Gastroesophageal sphincter (tissue), 4 donors: ENCODE measurements around the gene PLET1. TPM values are rescaled to one million over a fixed set of nuclear protein-coding genes. Genes with fewer than 3 reads are reported as not detected.
A peak's percentile ranks its signal among the peaks of the same experiment; 100 is the strongest.

Experiments
- ATAC-seq: fragments of 150-250 bp; one replicate; pipeline ENCODE4 v1.9.1; 2016; ENCODE audit warnings: mild to moderate bottlenecking, moderate library complexity
- H3K27ac ChIP-seq, 4 donors: fragments of 200-600 bp; sonication (generic) in 3 of 4; 1 replicate in 3 of 4; 2 replicates in 1 of 4; pipeline ENCODE4 v1.5.1; 2016 to 2019
- H3K27me3 ChIP-seq: fragments of 200-600 bp; sonication (generic); one replicate; pipeline ENCODE4 v1.5.1; 2019
- H3K36me3 ChIP-seq, 2 donors: fragments of 200-600 bp; sonication (generic); one replicate each; pipeline ENCODE4 v1.5.1; 2019; ENCODE audit warnings: control low read depth in 1 of 2
- H3K4me1 ChIP-seq, 3 donors: fragments of 200-600 bp; sonication (generic); 1 replicate in 2 of 3; 2 replicates in 1 of 3; pipeline ENCODE4 v1.5.1; 2016 to 2019; ENCODE audit warnings: control low read depth in 2 of 3
- H3K4me3 ChIP-seq, 2 donors: fragments of 200-600 bp; sonication (generic); one replicate each; pipeline ENCODE4 v1.5.1; 2019; ENCODE audit warnings: mild to moderate bottlenecking in 1 of 2, moderate library complexity in 1 of 2
- H3K9me3 ChIP-seq, 3 donors: fragments of 200-600 bp; sonication (generic); one replicate each; pipeline ENCODE4 v1.5.1; 2017 to 2019; ENCODE audit warnings: control low read depth in 2 of 3
- CTCF ChIP-seq, 4 experiments: fragments of 200-600 bp in 2 of 4; fragments of 450-650 bp in 2 of 4; sonication (generic) in 1 of 4; IDR thresholded peaks; one replicate each; pipeline ENCODE4 v1.5.1; 2017 to 2019; ENCODE audit warnings: antibody characterized with exemption in 4 of 4, mild to moderate bottlenecking in 2 of 4, moderate library complexity in 2 of 4
- EP300 ChIP-seq: sonication (generic); formaldehyde crosslinking; IDR thresholded peaks from one replicate; pipeline ENCODE4 v1.6.1; 2017; ENCODE audit warnings: antibody characterized with exemption, mild to moderate bottlenecking
- POLR2A ChIP-seq, 2 donors: fragments of 450-650 bp; IDR thresholded peaks; one replicate each; pipeline ENCODE4 v1.6.1; 2017; ENCODE audit warnings: antibody characterized with exemption in 2 of 2, mild to moderate bottlenecking in 2 of 2, moderate library complexity in 1 of 2
- POLR2AphosphoS5 ChIP-seq: sonication (generic); formaldehyde crosslinking; IDR thresholded peaks from one replicate; pipeline ENCODE4 v1.6.1; 2017; ENCODE audit warnings: antibody characterized with exemption
- WGBS, 2 donors: methylation state at CpG; one replicate each; pipeline ENCODE4 v1.1.5; 2018; ENCODE audit warnings: low coverage in 1 of 2; 5-methylcytosine and 5-hydroxymethylcytosine counted together
- total RNA-seq, 4 donors: library from RNA; depleted of rRNA; stranded (reverse); fragments of >200 nt; gene quantifications; one replicate each; pipeline ENCODE4 v1.1.0, GENCODE V29; 2016

The PLET1 gene
- total RNA-seq, 4 donors from 2014 or later: not detected

DNA sequence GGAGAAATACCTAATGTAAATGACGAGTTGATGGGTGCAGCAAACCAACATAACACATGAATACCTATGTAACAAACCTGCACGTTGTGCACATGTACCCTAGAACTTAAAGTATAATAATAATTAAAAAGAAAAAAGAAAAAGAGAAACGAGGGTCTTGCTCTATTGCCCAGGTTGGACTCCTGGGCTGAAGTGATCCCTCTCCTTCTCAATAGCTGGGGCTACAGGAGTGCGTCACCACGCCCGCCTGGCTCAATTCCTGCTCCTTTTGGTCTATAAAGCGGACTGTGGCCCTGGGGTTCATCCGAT lies 35.0 kb downstream of the PLET1 start:
- TF ChIP-seq CTCF (IDR thresholded peaks at IDR 0.05) (no peak), POLR2AphosphoS5 (no peak), EP300 (no peak), POLR2A (IDR thresholded peaks at IDR 0.05) (no peak)
- H3K27me3 ChIP-seq: no peaks in the 10 kb centered on the region
- WGBS, 2 donors: 27 to 80% methylated on average over 1 to 8 of the region's 8 CpGs
- peaks cover 6 to 39% (median 7%) of the 10 kb centered on the region in 3 donors for H3K4me1 ChIP-seq
- H3K4me3 ChIP-seq: peak overlapping the region; percentile 61 to 62
- no peak for ATAC-seq
- no peaks in the 10 kb centered on the region for H3K9me3 ChIP-seq
- peak overlapping the region; percentile 91 to 100 (median 96) for H3K27ac ChIP-seq
- peaks cover 0 to 23% of the 10 kb centered on the region in 2 donors for H3K36me3 ChIP-seq

DNA sequence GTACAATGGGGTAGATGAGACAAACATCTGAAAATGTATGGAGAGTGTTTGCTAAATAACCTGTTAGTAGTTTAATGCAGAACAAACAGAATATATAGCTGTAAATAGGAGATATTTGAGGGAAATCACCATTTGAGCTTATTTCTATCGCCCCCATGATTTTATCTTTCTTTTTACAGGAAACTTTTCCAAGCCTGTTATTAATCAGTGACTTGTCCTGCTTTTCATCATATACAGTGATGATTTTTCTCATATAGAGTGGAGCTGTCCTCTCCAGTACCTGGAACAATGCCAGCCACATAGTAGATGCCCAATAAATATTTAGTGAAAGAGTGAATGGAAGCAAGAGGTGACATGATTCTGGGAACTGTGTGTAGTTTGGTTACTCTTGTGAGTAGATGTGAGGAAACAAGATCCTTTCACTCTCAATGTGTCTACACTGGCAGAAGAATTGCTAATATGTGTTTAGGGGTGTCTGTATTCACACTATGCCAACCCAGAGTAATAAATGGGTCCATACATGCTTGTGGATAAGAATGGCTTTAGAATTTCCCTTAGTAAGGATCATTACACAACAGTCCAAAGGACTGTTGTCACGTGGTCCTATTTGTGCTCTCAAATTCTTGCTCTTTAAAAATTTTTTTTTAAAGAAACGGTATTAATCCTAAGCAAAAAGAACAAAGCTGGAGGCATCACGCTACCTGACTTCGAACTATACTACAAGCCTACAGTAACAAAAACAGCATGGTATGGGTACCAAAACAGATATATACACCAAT lies 36.7 kb downstream of the PLET1 start:
- WGBS, 2 donors: 94 to 98% methylated on average over 5 of the region's 5 CpGs
- TF ChIP-seq CTCF (IDR thresholded peaks at IDR 0.05) (no peak), POLR2AphosphoS5 (no peak), POLR2A (IDR thresholded peaks at IDR 0.05) (no peak), EP300 (no peak)
- H3K4me1 ChIP-seq: peaks cover 6 to 45% (median 10%) of the 10 kb centered on the region in 3 donors
- H3K27me3 ChIP-seq: no peaks in the 10 kb centered on the region
- H3K4me3 ChIP-seq: no peak overlapping the region
- no peak overlapping the region for H3K27ac ChIP-seq
- peaks cover 0 to 5% of the 10 kb centered on the region in 2 donors for H3K36me3 ChIP-seq
- H3K9me3 ChIP-seq: no peaks in the 10 kb centered on the region
- ATAC-seq: no peak

DNA sequence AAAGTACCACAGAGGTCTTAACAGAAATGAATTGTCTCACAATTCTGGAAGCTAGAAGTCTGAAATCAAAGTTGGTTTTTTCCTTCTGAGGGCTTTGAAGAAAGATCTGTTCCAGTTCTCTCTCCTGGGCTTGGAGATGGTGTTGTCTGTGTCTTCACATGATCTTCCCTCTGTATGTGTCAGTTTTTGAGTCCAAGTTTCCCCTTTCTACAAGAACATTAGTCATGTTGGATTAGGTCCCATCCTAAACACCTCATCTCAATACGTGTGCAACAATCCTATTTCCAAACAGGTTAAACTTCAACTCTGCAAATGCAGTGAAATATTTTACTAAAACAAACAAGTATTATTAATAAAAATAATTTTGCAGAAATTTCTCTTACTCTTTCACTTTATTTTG lies 37.5 kb downstream of the PLET1 start:
- H3K4me3 ChIP-seq: no peak overlapping the region
- no peak for ATAC-seq
- H3K9me3 ChIP-seq: no peaks in the 10 kb centered on the region
- peaks cover 0 to 2% of the 10 kb centered on the region in 2 donors for H3K36me3 ChIP-seq
- WGBS, 2 donors: 25 to 29% methylated on average over 1 of the region's 1 CpG
- TF ChIP-seq EP300: no peak
- no peak for TF ChIP-seq POLR2AphosphoS5
- TF ChIP-seq CTCF (IDR thresholded peaks at IDR 0.05): no peak
- no peak for TF ChIP-seq POLR2A (IDR thresholded peaks at IDR 0.05)
- H3K4me1 ChIP-seq: peaks cover 6 to 39% (median 10%) of the 10 kb centered on the region in 3 donors
- no peak overlapping the region for H3K27ac ChIP-seq
- H3K27me3 ChIP-seq: no peaks in the 10 kb centered on the region

GRCh38 chr11:112222303-112222702 lies 38.4 kb downstream of the PLET1 start:
- no peaks in the 10 kb centered on the region for H3K27me3 ChIP-seq
- 0% methylated on average over 1 of the region's 4 CpGs; no CpG with 5 or more reads in 1 of the 2 donors for WGBS, 2 donors
- H3K4me3 ChIP-seq: no peak overlapping the region
- H3K27ac ChIP-seq: peak overlapping the region in 1 of 4 donors; percentile 36
- H3K9me3 ChIP-seq: no peaks in the 10 kb centered on the region
- ATAC-seq: no peak
- peaks cover 3 to 31% (median 5%) of the 10 kb centered on the region in 3 donors for H3K4me1 ChIP-seq
- TF ChIP-seq POLR2AphosphoS5 (no peak), POLR2A (IDR thresholded peaks at IDR 0.05) (no peak), CTCF (IDR thresholded peaks at IDR 0.05) (no peak), EP300 (no peak)
- H3K36me3 ChIP-seq: peaks cover 0 to 9% of the 10 kb centered on the region in 2 donors

- WGBS, 2 donors: 30 to 48% methylated on average over 3 of the region's 3 CpGs
- Histone ChIP-seq H3K27me3 (no peaks in the 10 kb centered on the region), H3K4me3 (no peak overlapping the region), H3K4me1 (peaks cover 0 to 27% (median 3%) of the 10 kb centered on the region in 3 donors), H3K36me3 (peaks cover 0 to 9% of the 10 kb centered on the region in 2 donors), H3K9me3 (no peaks in the 10 kb centered on the region), H3K27ac (peak overlapping the region in 3 of 4 donors; percentile 26 to 48 (median 36))
- TF ChIP-seq POLR2AphosphoS5 (peak; percentile 69), CTCF (IDR thresholded peaks at IDR 0.05) (no peak)
- no peak for ATAC-seq
Observed at GRCh38 chr11:112221274-112221835, 39.3 kb downstream of the PLET1 start.
